ENCODE results near the gene CPNE5.

DNA sequence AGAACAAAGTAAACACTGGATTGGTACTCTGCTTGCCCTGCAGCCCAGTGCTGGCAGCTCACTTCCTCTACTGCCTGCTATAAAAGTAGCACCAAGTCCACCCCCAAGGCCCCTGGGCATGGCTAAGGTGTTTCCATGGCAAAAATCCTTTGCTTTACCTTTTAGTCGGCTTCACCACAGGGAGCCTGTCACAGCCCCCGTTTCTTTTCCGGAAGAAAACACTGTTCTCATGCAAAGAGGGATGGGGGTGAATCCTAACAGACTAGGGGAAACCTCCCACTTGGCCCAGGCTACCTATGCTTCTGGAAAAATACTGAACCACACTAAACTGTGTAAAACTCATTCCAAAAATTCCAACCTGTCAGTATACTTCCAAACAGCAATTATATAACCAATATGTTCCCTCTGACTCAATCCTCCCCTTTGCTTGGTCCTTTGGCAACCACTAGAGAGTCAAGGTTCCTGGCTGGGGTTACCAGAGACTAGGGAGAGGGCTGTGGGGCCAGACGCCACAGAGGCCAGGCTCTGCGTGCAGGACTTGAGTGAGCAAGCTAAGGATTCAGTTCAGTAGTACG lies 19.2 kb upstream of the CPNE5 start:
- TF ChIP-seq NFIC (IDR thresholded peaks at IDR 0.05), result no peak
- TF ChIP-seq YY1 (IDR thresholded peaks at IDR 0.05; ENCODE audit: low read depth), result no peak
- TF ChIP-seq RAD21 (IDR thresholded peaks at IDR 0.05; ENCODE audit: low read depth), result no peak
- TF ChIP-seq, protein P1, sequence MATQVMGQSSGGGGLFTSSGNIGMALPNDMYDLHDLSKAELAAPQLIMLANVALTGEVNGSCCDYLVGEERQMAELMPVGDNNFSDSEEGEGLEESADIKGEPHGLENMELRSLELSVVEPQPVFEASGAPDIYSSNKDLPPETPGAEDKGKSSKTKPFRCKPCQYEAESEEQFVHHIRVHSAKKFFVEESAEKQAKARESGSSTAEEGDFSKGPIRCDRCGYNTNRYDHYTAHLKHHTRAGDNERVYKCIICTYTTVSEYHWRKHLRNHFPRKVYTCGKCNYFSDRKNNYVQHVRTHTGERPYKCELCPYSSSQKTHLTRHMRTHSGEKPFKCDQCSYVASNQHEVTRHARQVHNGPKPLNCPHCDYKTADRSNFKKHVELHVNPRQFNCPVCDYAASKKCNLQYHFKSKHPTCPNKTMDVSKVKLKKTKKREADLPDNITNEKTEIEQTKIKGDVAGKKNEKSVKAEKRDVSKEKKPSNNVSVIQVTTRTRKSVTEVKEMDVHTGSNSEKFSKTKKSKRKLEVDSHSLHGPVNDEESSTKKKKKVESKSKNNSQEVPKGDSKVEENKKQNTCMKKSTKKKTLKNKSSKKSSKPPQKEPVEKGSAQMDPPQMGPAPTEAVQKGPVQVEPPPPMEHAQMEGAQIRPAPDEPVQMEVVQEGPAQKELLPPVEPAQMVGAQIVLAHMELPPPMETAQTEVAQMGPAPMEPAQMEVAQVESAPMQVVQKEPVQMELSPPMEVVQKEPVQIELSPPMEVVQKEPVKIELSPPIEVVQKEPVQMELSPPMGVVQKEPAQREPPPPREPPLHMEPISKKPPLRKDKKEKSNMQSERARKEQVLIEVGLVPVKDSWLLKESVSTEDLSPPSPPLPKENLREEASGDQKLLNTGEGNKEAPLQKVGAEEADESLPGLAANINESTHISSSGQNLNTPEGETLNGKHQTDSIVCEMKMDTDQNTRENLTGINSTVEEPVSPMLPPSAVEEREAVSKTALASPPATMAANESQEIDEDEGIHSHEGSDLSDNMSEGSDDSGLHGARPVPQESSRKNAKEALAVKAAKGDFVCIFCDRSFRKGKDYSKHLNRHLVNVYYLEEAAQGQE (IDR thresholded peaks at IDR 0.05; ENCODE audit: low read depth), result no peak
